ENCODE data around the gene SLC24A4. TPM values are rescaled to one million over a fixed set of nuclear protein-coding genes. Genes with fewer than 3 reads are reported as not detected.
A peak's percentile ranks its signal among the peaks of the same experiment; 100 is the strongest.

The SLC24A4 gene
- total and polyA plus RNA-seq, 5 donors = 0.48 to 0.56 (median 0.50) TPM

DNA sequence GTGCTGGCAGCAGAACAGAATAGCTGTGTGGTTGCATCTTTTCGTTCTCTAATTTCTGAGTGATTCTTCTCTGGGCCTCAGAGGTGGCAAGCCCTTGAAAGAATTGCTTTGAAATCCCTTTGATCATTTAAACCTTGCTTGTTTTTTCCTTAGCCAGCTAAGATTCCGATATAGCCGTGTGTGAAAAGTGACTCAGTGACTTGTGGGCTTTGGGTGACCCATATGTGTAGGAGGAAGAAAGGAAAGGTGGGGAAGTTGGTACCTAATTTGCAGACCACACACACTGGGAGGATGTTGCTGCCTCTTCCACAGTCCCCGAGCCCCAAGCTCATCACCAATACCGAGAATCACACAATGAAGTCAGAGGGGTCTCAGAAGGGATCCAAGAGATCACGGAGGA lies 18.8 kb downstream of the SLC24A4 start:
- H3K9me3 ChIP-seq (ENCODE audit: control insufficient read depth, low read length) = no peaks in the 10 kb centered on the region
- DNase-seq = no peak
- no peak overlapping the region for H3K4me3 ChIP-seq (ENCODE audit: low read length)
- intact Hi-C loops (cut with DNase I) = no loop called here
- H3K4me1 ChIP-seq (ENCODE audit: control insufficient read depth, insufficient read depth, low read length) = no peaks in the 10 kb centered on the region
- WGBS = 90% methylated on average over 6 of the region's 6 CpGs
- H3K27ac ChIP-seq (ENCODE audit: low read length) = no peak overlapping the region
- ATAC-seq = no peak
- H3K27me3 ChIP-seq (ENCODE audit: control insufficient read depth, insufficient read depth) = no peaks in the 10 kb centered on the region

DNA sequence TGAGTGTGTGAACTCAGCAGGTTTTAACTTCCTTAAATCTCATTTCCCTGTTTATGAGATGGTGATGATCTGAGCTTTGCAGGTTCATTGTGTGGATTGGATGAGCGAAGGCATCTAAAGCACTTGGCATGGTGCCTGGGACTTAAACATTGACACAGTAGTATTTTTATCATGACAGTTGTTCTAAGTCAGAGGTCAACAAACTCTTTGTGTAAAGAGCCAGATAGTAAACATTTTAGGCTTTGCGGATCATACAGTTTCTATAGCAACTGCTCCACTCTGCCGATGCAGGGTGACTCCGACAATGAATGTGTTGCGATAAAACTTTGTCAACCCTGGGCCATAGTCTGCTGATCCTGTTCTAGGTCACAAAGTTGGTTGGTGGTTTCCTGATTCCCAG lies 25.2 kb downstream of the SLC24A4 start:
- no peak for ATAC-seq
- no peak for DNase-seq
- intact Hi-C loops (cut with DNase I) = no loop called here
- H3K9me3 ChIP-seq (ENCODE audit: control insufficient read depth, low read length) = no peaks in the 10 kb centered on the region
- H3K27me3 ChIP-seq (ENCODE audit: control insufficient read depth, insufficient read depth) = no peaks in the 10 kb centered on the region
- no peaks in the 10 kb centered on the region for H3K4me1 ChIP-seq (ENCODE audit: control insufficient read depth, insufficient read depth, low read length)
- no peak overlapping the region for H3K27ac ChIP-seq (ENCODE audit: low read length)
- H3K4me3 ChIP-seq (ENCODE audit: low read length) = no peak overlapping the region
- 36% methylated on average over 5 of the region's 5 CpGs for WGBS

DNA sequence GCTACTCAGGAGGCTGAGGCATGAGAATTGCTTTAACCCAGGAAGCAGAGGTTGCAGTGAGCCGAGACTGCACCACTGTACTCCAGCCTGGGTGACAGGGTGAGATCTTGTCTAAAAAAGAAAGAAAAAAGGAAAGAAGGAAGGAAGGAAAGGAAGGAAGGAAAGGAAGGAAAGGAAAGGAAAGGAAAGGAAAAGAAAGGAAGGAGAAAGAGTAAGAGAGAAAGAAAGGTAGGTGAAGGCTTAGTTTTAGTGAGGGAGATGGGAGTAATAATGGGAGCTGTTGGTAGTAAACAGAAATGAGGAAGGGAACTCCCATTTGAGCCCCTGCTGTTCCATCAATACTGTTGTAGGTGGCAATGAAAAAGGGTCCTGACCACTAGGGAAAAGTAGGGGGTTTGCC lies 28.8 kb downstream of the SLC24A4 start:
- intact Hi-C loops (cut with DNase I) = no loop called here
- no peak overlapping the region for H3K27ac ChIP-seq (ENCODE audit: low read length)
- H3K27me3 ChIP-seq (ENCODE audit: control insufficient read depth, insufficient read depth) = peaks cover 3% of the 10 kb centered on the region
- H3K4me1 ChIP-seq (ENCODE audit: control insufficient read depth, insufficient read depth, low read length) = no peaks in the 10 kb centered on the region
- ATAC-seq (no peak), DNase-seq (no peak)
- no peaks in the 10 kb centered on the region for H3K9me3 ChIP-seq (ENCODE audit: control insufficient read depth, low read length)
- 75% methylated on average over 1 of the region's 1 CpG for WGBS
- no peak overlapping the region for H3K4me3 ChIP-seq (ENCODE audit: low read length)

DNA sequence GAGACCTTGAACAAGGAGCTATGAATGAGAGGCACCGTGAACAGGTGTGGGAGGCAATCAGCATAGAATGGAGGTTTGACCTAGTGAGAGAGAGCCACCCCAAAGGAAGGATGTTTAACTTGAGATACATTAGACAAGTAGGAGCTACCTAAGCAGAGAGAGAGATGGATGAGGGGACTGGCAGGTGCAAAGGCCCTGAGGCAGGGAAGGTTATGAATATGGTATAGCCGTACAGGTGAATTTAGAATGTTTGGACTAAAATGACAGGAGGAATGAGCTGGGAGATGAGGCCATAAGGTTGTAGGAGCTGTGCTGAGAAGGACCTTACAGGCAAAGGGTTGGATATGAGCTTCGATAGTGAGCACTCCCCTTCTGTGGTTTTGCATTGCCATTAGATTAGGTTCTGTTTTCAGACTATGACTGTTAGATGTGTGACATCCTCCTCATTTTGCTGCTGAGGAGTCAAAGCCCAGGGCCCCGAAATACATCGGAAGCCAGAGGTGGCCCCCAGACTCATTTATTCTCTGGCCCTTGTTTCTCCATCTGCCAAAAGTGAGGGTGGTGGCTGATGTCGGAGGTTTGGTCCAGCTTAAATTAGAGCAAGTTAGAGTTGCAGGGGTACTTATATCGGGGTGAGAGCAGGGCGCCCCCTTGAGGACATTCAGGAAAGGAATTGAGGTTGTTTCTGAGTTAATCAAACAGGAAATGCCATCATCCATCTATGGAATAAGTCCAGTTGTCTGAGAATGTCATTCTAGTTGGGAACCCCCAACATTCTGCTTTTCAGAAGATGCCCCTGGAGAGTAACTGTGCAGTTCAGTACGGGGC lies 29.4 kb downstream of the SLC24A4 start:
- WGBS = 44% methylated on average over 9 of the region's 9 CpGs
- no peak overlapping the region for H3K27ac ChIP-seq (ENCODE audit: low read length)
- DNase-seq (no peak), ATAC-seq (no peak)
- no peaks in the 10 kb centered on the region for H3K4me1 ChIP-seq (ENCODE audit: control insufficient read depth, insufficient read depth, low read length)
- intact Hi-C loops (cut with DNase I) = no loop called here
- peaks cover 3% of the 10 kb centered on the region for H3K27me3 ChIP-seq (ENCODE audit: control insufficient read depth, insufficient read depth)
- H3K9me3 ChIP-seq (ENCODE audit: control insufficient read depth, low read length) = no peaks in the 10 kb centered on the region
- H3K4me3 ChIP-seq (ENCODE audit: low read length) = no peak overlapping the region

DNA sequence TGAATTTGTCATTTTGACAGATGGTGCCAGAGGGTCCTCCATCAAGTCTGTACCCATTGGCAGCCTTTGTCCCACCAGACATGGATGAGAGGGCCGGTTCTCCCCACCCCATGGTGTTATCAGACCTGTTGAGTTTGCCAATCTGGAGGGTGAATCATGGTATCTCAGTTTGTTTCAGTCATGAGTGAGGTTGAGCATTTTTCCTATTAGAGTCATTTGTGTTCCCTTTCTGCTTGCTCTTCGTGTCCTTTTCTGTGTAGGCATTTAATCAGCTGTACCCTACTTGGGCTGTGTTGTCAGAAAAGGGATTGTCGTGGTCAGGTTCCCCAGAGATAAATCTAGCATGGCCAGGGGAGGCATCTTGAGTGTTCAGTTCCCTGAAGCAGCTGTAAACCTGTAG lies 30.5 kb downstream of the SLC24A4 start:
- no peaks in the 10 kb centered on the region for H3K4me1 ChIP-seq (ENCODE audit: control insufficient read depth, insufficient read depth, low read length)
- 66% methylated on average over 3 of the region's 3 CpGs for WGBS
- no peak for ATAC-seq
- no peak for DNase-seq
- H3K9me3 ChIP-seq (ENCODE audit: control insufficient read depth, low read length) = no peaks in the 10 kb centered on the region
- intact Hi-C loops (cut with DNase I) = no loop called here
- H3K27ac ChIP-seq (ENCODE audit: low read length) = no peak overlapping the region
- peaks cover 3% of the 10 kb centered on the region for H3K27me3 ChIP-seq (ENCODE audit: control insufficient read depth, insufficient read depth)
- H3K4me3 ChIP-seq (ENCODE audit: low read length) = no peak overlapping the region

DNA sequence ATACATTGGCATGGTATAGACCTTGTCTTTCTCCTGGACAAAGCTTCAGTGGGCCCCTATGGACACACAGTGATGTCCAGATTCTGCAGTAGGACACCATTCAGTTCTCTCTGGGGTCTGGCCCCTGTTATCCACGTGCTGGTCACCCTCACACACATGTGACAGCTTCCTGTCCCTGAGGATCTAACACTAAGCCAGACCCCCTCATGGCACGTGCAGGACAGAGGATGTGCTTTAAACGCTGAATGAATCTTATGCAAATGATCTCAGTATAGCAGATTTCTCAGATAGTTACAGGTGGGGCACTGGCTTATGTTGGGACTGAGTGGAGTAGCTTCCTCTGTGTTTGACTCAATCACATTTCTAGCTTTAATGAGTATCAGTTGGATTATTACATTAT lies 33.7 kb downstream of the SLC24A4 start:
- intact Hi-C loops (cut with DNase I) = no loop called here

DNA sequence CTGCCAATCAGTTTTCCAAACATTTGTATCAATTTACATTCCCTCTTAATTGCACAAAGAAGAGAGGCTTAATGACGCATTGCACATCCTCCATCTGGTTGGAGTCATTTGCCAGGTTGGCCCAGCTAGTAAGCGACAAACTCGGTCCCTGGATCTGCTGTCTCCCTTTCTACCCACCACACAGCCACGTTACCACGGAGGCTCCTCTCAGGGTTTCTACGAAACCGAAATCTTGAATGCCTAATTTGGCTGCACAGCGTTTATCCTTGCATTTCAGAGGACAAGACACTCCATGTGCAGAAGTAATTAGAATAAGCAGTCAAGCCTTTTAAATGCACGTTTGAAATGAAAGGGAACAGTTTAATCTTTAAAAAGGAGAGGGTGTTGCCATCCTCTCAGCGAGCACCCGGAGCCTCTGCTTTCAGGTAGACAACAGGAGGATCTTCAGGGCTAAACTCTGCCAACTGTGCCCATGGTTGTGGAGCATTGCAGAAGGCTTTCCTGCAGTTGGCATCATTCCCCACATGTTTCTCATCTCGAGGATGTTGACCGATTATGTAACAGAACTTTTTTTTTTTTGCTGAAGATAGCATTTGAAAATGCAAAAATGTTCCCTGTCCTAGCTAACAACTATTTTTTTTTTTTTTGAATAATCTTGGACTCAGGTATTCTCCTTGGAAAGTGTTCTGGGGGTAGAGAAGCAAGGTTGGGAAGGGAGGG lies 37.8 kb downstream of the SLC24A4 start:
- WGBS = 70% methylated on average over 13 of the region's 13 CpGs

More for the DNA sequence above, 33.7 kb downstream of the SLC24A4 start:
- Histone ChIP-seq H3K4me3 (ENCODE audit: low read length) (no peak overlapping the region), H3K4me1 (ENCODE audit: control insufficient read depth, insufficient read depth, low read length) (no peaks in the 10 kb centered on the region), H3K9me3 (ENCODE audit: control insufficient read depth, low read length) (no peaks in the 10 kb centered on the region), H3K27me3 (ENCODE audit: control insufficient read depth, insufficient read depth) (peaks cover 3% of the 10 kb centered on the region), H3K27ac (ENCODE audit: low read length) (no peak overlapping the region)
- no peak for DNase-seq
- WGBS = 23% methylated on average over 3 of the region's 3 CpGs
- ATAC-seq = no peak

DNA sequence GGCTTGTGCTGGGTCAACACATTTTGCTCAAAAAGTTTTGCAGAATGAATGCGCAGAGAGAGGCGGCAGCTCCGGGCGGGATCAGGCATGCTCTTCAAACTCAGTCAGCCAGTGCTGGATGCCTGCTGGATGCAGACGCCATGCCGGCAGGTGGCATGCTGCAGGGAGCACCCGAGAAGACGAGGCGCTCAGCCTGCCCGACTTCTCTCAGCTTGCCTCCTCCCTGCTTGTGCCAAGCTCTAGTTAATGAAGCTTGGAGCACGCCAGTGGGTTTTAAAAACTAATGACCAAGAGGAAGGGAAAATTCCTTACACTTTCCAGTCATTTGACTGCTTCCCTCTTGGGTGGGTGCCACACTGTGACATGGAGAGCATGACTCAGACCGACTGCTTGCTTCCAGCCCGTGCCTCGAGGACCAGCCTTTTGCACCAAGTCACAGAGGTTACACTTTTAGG lies 39.8 kb downstream of the SLC24A4 start:
- H3K27me3 ChIP-seq (ENCODE audit: control insufficient read depth, insufficient read depth) = no peaks in the 10 kb centered on the region
- peak in 1 of 2 donors; percentile 41 for ATAC-seq
- WGBS = 70% methylated on average over 14 of the region's 14 CpGs
- intact Hi-C loops (cut with DNase I) = no loop called here
- H3K9me3 ChIP-seq (ENCODE audit: control insufficient read depth, low read length) = no peaks in the 10 kb centered on the region
- peak in 1 of 3 donors; percentile 41 for DNase-seq
- H3K4me1 ChIP-seq (ENCODE audit: control insufficient read depth, insufficient read depth, low read length) = no peaks in the 10 kb centered on the region
- no peak overlapping the region for H3K4me3 ChIP-seq (ENCODE audit: low read length)
- no peak overlapping the region for H3K27ac ChIP-seq (ENCODE audit: low read length)

More for the DNA sequence above, 37.8 kb downstream of the SLC24A4 start:
- no peaks in the 10 kb centered on the region for H3K9me3 ChIP-seq (ENCODE audit: control insufficient read depth, low read length)
- H3K27ac ChIP-seq (ENCODE audit: low read length) = no peak overlapping the region
- DNase-seq (no peak), ATAC-seq (no peak)
- intact Hi-C loops (cut with DNase I) = no loop called here
- no peaks in the 10 kb centered on the region for H3K4me1 ChIP-seq (ENCODE audit: control insufficient read depth, insufficient read depth, low read length)
- H3K4me3 ChIP-seq (ENCODE audit: low read length) = no peak overlapping the region
- H3K27me3 ChIP-seq (ENCODE audit: control insufficient read depth, insufficient read depth) = peaks cover 3% of the 10 kb centered on the region

DNA sequence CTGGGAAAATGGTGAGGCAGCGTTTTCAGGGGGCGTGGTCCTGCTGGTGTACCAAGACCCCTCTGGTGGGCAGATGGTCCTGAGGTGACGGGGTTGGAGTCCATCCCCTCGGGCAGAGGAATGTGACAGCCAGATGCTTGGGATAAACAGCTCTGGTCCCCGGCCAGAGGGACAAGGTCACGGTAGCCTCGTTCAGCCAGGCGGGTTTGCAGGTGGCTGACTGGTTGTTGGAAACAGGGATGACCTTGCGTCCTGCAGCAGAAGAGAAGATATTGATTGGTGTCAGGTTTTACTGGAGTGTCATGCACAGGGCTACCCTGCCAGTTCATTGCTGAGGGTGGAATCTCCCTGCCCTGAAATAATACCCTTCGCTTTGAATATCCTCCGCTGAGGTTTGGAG lies 43.3 kb downstream of the SLC24A4 start:
- Histone ChIP-seq H3K4me3 (ENCODE audit: low read length) (no peak overlapping the region), H3K27ac (ENCODE audit: low read length) (no peak overlapping the region), H3K27me3 (ENCODE audit: control insufficient read depth, insufficient read depth) (no peaks in the 10 kb centered on the region), H3K4me1 (ENCODE audit: control insufficient read depth, insufficient read depth, low read length) (no peaks in the 10 kb centered on the region), H3K9me3 (ENCODE audit: control insufficient read depth, low read length) (no peaks in the 10 kb centered on the region)
- intact Hi-C loops (cut with DNase I) = no loop called here
- DNase-seq = no peak
- 71% methylated on average over 11 of the region's 11 CpGs for WGBS
- no peak for ATAC-seq

DNA sequence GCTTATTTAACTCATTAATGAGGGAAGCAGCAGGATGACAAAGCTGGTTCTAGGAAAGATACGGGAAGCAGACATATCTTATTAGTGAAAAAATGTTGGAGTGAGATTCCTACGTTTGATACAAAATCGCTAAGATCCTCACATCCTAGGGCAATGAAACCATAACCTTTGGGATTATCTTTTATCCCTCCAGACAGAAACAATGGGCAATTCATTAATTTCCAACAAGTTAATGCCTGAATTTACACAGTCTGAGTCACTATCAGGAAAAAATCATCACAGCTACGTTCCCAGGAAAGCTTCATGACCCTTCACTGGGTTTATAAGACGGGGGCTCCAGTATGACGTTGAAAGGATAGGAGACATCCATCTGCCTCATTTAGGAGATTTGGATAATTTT lies 45.0 kb downstream of the SLC24A4 start:
- 52% methylated on average over 6 of the region's 6 CpGs for WGBS
- H3K9me3 ChIP-seq (ENCODE audit: control insufficient read depth, low read length) = no peaks in the 10 kb centered on the region

DNA sequence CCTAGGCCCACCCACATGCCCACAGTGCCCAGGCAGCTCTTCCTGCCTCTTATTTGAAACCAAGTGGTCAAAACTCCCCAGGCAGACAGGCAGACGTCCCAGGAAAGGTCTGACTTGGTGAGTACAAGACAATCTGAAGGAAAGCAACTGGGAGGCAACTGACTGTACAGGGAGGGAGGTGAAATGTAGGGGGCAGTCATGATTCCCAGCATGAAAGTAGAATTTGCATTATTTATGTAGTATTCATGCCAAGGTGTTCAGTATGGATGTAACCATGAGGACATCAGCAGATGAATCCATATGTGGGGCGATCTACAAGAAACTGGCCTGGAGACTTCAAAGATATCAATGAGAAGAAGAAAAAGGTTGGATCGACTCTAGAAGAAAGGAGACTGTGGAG lies 46.1 kb downstream of the SLC24A4 start:
- intact Hi-C loops (cut with DNase I) = no loop called here
- Histone ChIP-seq H3K27ac (ENCODE audit: low read length) (no peak overlapping the region), H3K9me3 (ENCODE audit: control insufficient read depth, low read length) (no peaks in the 10 kb centered on the region), H3K4me1 (ENCODE audit: control insufficient read depth, insufficient read depth, low read length) (no peaks in the 10 kb centered on the region), H3K4me3 (ENCODE audit: low read length) (no peak overlapping the region), H3K27me3 (ENCODE audit: control insufficient read depth, insufficient read depth) (no peaks in the 10 kb centered on the region)
- ATAC-seq (no peak), DNase-seq (no peak)
- WGBS = 88% methylated on average over 3 of the region's 3 CpGs

More for the DNA sequence above, 45.0 kb downstream of the SLC24A4 start:
- no peaks in the 10 kb centered on the region for H3K4me1 ChIP-seq (ENCODE audit: control insufficient read depth, insufficient read depth, low read length)
- H3K4me3 ChIP-seq (ENCODE audit: low read length) = no peak overlapping the region
- DNase-seq (no peak), ATAC-seq (no peak)
- no peak overlapping the region for H3K27ac ChIP-seq (ENCODE audit: low read length)
- H3K27me3 ChIP-seq (ENCODE audit: control insufficient read depth, insufficient read depth) = no peaks in the 10 kb centered on the region
- intact Hi-C loops (cut with DNase I) = no loop called here
